Natural killer cell (primary cell): ENCODE measurements around the gene SLC1A4. TPM values are rescaled to one million over a fixed set of nuclear protein-coding genes. Genes with fewer than 3 reads are reported as not detected.
"Not testable (repeated sequence)": the region's sequence is repeated elsewhere in the genome, so short reads cannot be mapped to it uniquely, and the experiment has no call there.

ENCODE experiments used
- ATAC-seq, 3 donors: fragments of 150-1000 bp in 2 of 3; fragments of 200-7000 bp in 1 of 3; cut with Tn5 transposase; 1 replicate in 1 of 3; 2 replicates in 2 of 3; pipeline ENCODE4 v1.10.0; 2021; ENCODE audit warnings: mild to moderate bottlenecking in 2 of 3, moderate library complexity in 2 of 3
- DNase-seq, 2 donors: peaks; one replicate each; pipeline versions ENCODE4 v3.0.0 to v3.0.0-alpha.2; 2013 to 2021; ENCODE audit warnings: mixed read lengths in 1 of 2
- H3K27ac ChIP-seq: one replicate; pipeline ENCODE4 v1.5.1; 2013; ENCODE audit warnings: mild to moderate bottlenecking, low read length
- H3K27me3 ChIP-seq: one replicate; pipeline ENCODE4 v1.6.1; 2013; ENCODE audit warnings: low read length; ENCODE audit not compliant: control insufficient read depth, insufficient read depth
- H3K36me3 ChIP-seq: one replicate; pipeline ENCODE4 v1.6.1; 2013; ENCODE audit warnings: low read length; ENCODE audit not compliant: control insufficient read depth, insufficient read depth
- H3K4me1 ChIP-seq: one replicate; pipeline ENCODE4 v1.6.1; 2013; ENCODE audit warnings: low read length; ENCODE audit not compliant: control insufficient read depth, insufficient read depth
- H3K4me3 ChIP-seq: one replicate; pipeline ENCODE4 v1.5.1; 2013; ENCODE audit warnings: low read length
- H3K9me3 ChIP-seq: one replicate; pipeline ENCODE4 v1.6.1; 2013; ENCODE audit warnings: low read length; ENCODE audit not compliant: control insufficient read depth, insufficient read depth
- H3K27ac Mint-ChIP-seq, 2 donors: one replicate each; pipeline ENCODE4 v1.8.0; 2022; ENCODE audit warnings: mild to moderate bottlenecking in 2 of 2, mixed read lengths in 2 of 2, moderate library complexity in 1 of 2
- H3K27me3 Mint-ChIP-seq, 2 donors: one replicate each; pipeline ENCODE4 v1.8.0; 2022; ENCODE audit warnings: low read depth in 2 of 2, mixed read lengths in 2 of 2
- H3K36me3 Mint-ChIP-seq: one replicate; pipeline ENCODE4 v1.8.0; 2022; ENCODE audit warnings: mixed read lengths
- H3K4me1 Mint-ChIP-seq, 2 donors: one replicate each; pipeline ENCODE4 v1.8.0; 2022; ENCODE audit warnings: mixed read lengths in 2 of 2
- H3K4me3 Mint-ChIP-seq: one replicate; pipeline ENCODE4 v1.8.0; 2022; ENCODE audit warnings: mild to moderate bottlenecking, moderate library complexity, mixed read lengths
- H3K9me3 Mint-ChIP-seq, 2 donors: one replicate each; pipeline ENCODE4 v1.8.0; 2022; ENCODE audit warnings: mixed read lengths in 2 of 2
- CTCF ChIP-seq: fragments of 200-600 bp; IDR thresholded peaks from one replicate; pipeline ENCODE4 v1.8.0; 2022; ENCODE audit warnings: antibody characterized with exemption
- WGBS: methylation state at CpG from one replicate; pipeline ENCODE4 v1.1.7; 2013; ENCODE audit warnings: missing lambda C conversion rate; ENCODE audit not compliant: insufficient coverage; 5-methylcytosine and 5-hydroxymethylcytosine counted together
- intact Hi-C: fragments of 100-400 bp; cut with micrococcal nuclease; formaldehyde crosslinking; loops from one replicate; pipeline ENCODE4 v1.14.2; 2022
- total RNA-seq, 4 donors: library from RNA; stranded (reverse); fragments of 120-200 nt in 1 of 4; gene quantifications; one replicate each; pipeline versions ENCODE4 v1.2.3 to v1.2.4, GENCODE V29; 2013 to 2022

The SLC1A4 gene
- total RNA-seq, 3 donors from 2014 or later (not counting 1 experiment from before 2014, with no cell fraction given): 3.9 to 13.8 (median 5.6) TPM

GRCh38 chr2:65000644-65001043, 11.4 kb downstream of the SLC1A4 start:
- intact Hi-C loops: no loop called here
- DNase-seq: no peak
- Histone ChIP-seq H3K4me1 (no peaks in the 10 kb centered on the region), H3K4me3 (no peak overlapping the region), H3K36me3 (peaks cover 3% of the 10 kb centered on the region), H3K27ac (no peak overlapping the region), H3K9me3 (no peaks in the 10 kb centered on the region), H3K27me3 (no peaks in the 10 kb centered on the region)
- no peaks in the 10 kb centered on the region for H3K9me3 Mint-ChIP-seq
- H3K27me3 Mint-ChIP-seq: no peaks in the 10 kb centered on the region
- H3K4me3 Mint-ChIP-seq: no peak overlapping the region
- ATAC-seq: no peak
- no peak for TF ChIP-seq CTCF
- 89% methylated on average over 1 of the region's 3 CpGs for WGBS
- no peaks in the 10 kb centered on the region for H3K4me1 Mint-ChIP-seq
- no peaks in the 10 kb centered on the region for H3K36me3 Mint-ChIP-seq
- no peak overlapping the region for H3K27ac Mint-ChIP-seq

GRCh38 chr2:65003037-65003436, 13.8 kb downstream of the SLC1A4 start:
- H3K36me3 ChIP-seq: peaks cover 3% of the 10 kb centered on the region
- Mint-ChIP-seq H3K27ac (no peak overlapping the region), H3K4me1 (no peaks in the 10 kb centered on the region), H3K27me3 (no peaks in the 10 kb centered on the region), H3K9me3 (no peaks in the 10 kb centered on the region), H3K36me3 (no peaks in the 10 kb centered on the region), H3K4me3 (no peak overlapping the region)
- H3K9me3 ChIP-seq: no peaks in the 10 kb centered on the region
- no peaks in the 10 kb centered on the region for H3K27me3 ChIP-seq
- no peak for DNase-seq
- H3K27ac ChIP-seq: no peak overlapping the region
- no peak overlapping the region for H3K4me3 ChIP-seq
- intact Hi-C loops: no loop called here
- 71% methylated on average over 3 of the region's 3 CpGs for WGBS
- no peak for ATAC-seq
- H3K4me1 ChIP-seq: no peaks in the 10 kb centered on the region
- no peak for TF ChIP-seq CTCF

DNA sequence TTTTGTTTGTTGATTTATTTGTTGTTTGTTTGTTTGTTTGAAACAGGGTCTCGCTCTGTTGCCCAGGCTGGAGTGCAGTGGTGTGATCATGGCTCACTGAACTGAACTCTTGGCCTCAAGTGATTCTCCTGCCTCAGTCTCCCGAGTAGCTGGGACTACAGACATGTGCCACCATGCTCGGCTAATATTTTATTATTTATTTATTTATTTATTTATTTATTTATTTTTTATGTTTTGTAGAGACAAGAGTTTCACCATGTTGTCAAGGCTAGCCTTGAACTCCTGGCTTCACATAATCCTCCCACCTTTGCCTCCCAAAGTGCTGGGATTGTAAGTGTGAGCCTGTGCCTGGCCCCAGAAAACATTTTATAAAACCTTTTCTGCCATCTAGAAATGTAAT, 15.0 kb downstream of the SLC1A4 start:
- intact Hi-C loops, H3K27ac ChIP-seq, H3K4me1 ChIP-seq, H3K4me1 Mint-ChIP-seq, H3K36me3 ChIP-seq, H3K4me3 Mint-ChIP-seq, H3K9me3 ChIP-seq, H3K27me3 Mint-ChIP-seq, H3K27me3 ChIP-seq, H3K27ac Mint-ChIP-seq, DNase-seq, H3K9me3 Mint-ChIP-seq, ATAC-seq, H3K4me3 ChIP-seq, H3K36me3 Mint-ChIP-seq: not testable (repeated sequence)
- 98% methylated on average over 2 of the region's 3 CpGs for WGBS

DNA sequence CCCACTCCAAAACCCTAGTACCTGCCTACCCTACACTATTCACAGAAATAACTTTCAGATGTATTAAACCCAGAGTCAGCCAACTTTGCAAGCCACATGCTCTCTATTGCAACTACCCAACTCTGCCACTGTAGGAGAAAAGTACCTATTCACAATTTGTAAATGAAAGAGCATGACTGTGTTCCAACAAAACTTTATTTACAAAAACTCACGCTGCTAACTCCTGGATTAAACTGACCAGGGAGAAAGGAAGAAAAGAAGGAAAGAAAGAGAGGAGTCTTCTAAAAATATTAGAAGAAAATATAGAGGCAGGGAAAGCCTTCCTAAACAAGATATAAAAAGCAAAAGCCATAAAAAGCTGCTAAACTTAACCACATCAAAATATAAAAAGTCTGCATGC, 24.6 kb downstream of the SLC1A4 start:
- Histone ChIP-seq H3K9me3 (no peaks in the 10 kb centered on the region), H3K36me3 (peaks cover 7% of the 10 kb centered on the region), H3K4me3 (no peak overlapping the region), H3K27me3 (no peaks in the 10 kb centered on the region), H3K4me1 (peaks cover 17% of the 10 kb centered on the region), H3K27ac (no peak overlapping the region)
- H3K27ac Mint-ChIP-seq: no peak overlapping the region
- H3K4me1 Mint-ChIP-seq: peaks cover 15 to 16% of the 10 kb centered on the region in 2 donors
- DNase-seq (no peak), ATAC-seq (no peak)
- no peak for TF ChIP-seq CTCF
- H3K4me3 Mint-ChIP-seq: no peak overlapping the region
- intact Hi-C loops: no loop called here
- H3K36me3 Mint-ChIP-seq: no peaks in the 10 kb centered on the region
- H3K9me3 Mint-ChIP-seq: no peaks in the 10 kb centered on the region
- no peaks in the 10 kb centered on the region for H3K27me3 Mint-ChIP-seq
- WGBS: no CpG with 5 or more reads among the region's 1 CpG
